GM19035 (cell line): ENCODE data around the gene BHLHE23.
"Not testable (repeated sequence)": the region's sequence is repeated elsewhere in the genome, so short reads cannot be mapped to it uniquely, and the experiment has no call there.

Experiments used
- ATAC-seq: cut with Tn5 transposase; IDR thresholded peaks from one replicate; pipeline ENCODE4 v1.9.1; 2021; ENCODE audit not compliant: unreplicated experiment

The BHLHE23 gene

GRCh38 chr20:63043348-63044203 lies 36.8 kb upstream of the BHLHE23 start:
- no peak for ATAC-seq

GRCh38 chr20:63042448-63043071 lies 35.8 kb upstream of the BHLHE23 start:
- no peak for ATAC-seq

GRCh38 chr20:63041776-63042175 lies 35.0 kb upstream of the BHLHE23 start:
- ATAC-seq = no peak

GRCh38 chr20:63037669-63038268 lies 31.0 kb upstream of the BHLHE23 start:
- no peak for ATAC-seq

GRCh38 chr20:63036291-63036690 lies 29.5 kb upstream of the BHLHE23 start:
- no peak for ATAC-seq

GRCh38 chr20:63035603-63036185 lies 28.9 kb upstream of the BHLHE23 start:
- ATAC-seq = no peak

- not testable (repeated sequence) for ATAC-seq
These were observed 28.2 kb upstream of the BHLHE23 start for GRCh38 chr20:63034710-63035602.

- no peak for ATAC-seq
These were observed 27.3 kb upstream of the BHLHE23 start for GRCh38 chr20:63033794-63034709.

GRCh38 chr20:63032861-63033793 lies 26.4 kb upstream of the BHLHE23 start:
- no peak for ATAC-seq

- no peak for ATAC-seq
These were observed 25.4 kb upstream of the BHLHE23 start for GRCh38 chr20:63032026-63032800.

GRCh38 chr20:63031251-63032014 lies 24.7 kb upstream of the BHLHE23 start:
- no peak for ATAC-seq

GRCh38 chr20:63029358-63030121 lies 22.8 kb upstream of the BHLHE23 start:
- ATAC-seq = no peak

GRCh38 chr20:63028461-63028921 lies 21.7 kb upstream of the BHLHE23 start:
- no peak for ATAC-seq

GRCh38 chr20:63027922-63028389 lies 21.2 kb upstream of the BHLHE23 start:
- ATAC-seq = no peak

- ATAC-seq = no peak
These were observed 20.6 kb upstream of the BHLHE23 start for GRCh38 chr20:63027221-63027921.
